GM19099 (cell line): ENCODE measurements around the gene RRAD.

ENCODE experiments used
- POLR2A ChIP-seq: IDR thresholded peaks from 3 replicates; pipeline ENCODE4 v1.6.1; 2011; ENCODE audit warnings: low read depth; ENCODE audit not compliant: insufficient read length; ENCODE audit errors: extremely low read depth

Gene RRAD

GRCh38 chr16:66902648-66903543 is 22.4 kb downstream of the RRAD start:
- no peak for TF ChIP-seq POLR2A

- no peak for TF ChIP-seq POLR2A
Measured at GRCh38 chr16:66901626-66902025, 23.7 kb downstream of the RRAD start.

- TF ChIP-seq POLR2A: no peak
Measured at GRCh38 chr16:66900721-66901441, 24.5 kb downstream of the RRAD start.

GRCh38 chr16:66899945-66900710 is 25.2 kb downstream of the RRAD start:
- TF ChIP-seq POLR2A: no peak

GRCh38 chr16:66899310-66899944 is 25.9 kb downstream of the RRAD start:
- TF ChIP-seq POLR2A: no peak

GRCh38 chr16:66898933-66899309 is 26.4 kb downstream of the RRAD start:
- TF ChIP-seq POLR2A: no peak

- no peak for TF ChIP-seq POLR2A
Measured at GRCh38 chr16:66898207-66898606, 27.1 kb downstream of the RRAD start.

- no peak for TF ChIP-seq POLR2A
Measured at GRCh38 chr16:66895999-66896398, 29.3 kb downstream of the RRAD start.

- no peak for TF ChIP-seq POLR2A
Measured at GRCh38 chr16:66895689-66895979, 29.7 kb downstream of the RRAD start.

- TF ChIP-seq POLR2A: no peak
Measured at GRCh38 chr16:66894948-66895688, 30.2 kb downstream of the RRAD start.

- TF ChIP-seq POLR2A: no peak
Measured at GRCh38 chr16:66894055-66894454, 31.3 kb downstream of the RRAD start.

- TF ChIP-seq POLR2A: no peak
Measured at GRCh38 chr16:66891797-66892196, 33.5 kb downstream of the RRAD start.

- no peak for TF ChIP-seq POLR2A
Measured at GRCh38 chr16:66891360-66891759, 34.0 kb downstream of the RRAD start.

- TF ChIP-seq POLR2A: no peak
Measured at GRCh38 chr16:66890799-66891198, 34.5 kb downstream of the RRAD start.
